A549 (cell line): ENCODE measurements around the gene SPINK13. TPM values are rescaled to one million over a fixed set of nuclear protein-coding genes. Genes with fewer than 3 reads are reported as not detected.
"Not testable (repeated sequence)": the region's sequence is repeated elsewhere in the genome, so short reads cannot be mapped to it uniquely, and the experiment has no call there.

Source experiments
- ATAC-seq, 2 experiments: fragments of 200-7000 bp in 1 of 2; fragments of >200 bp in 1 of 2; cut with Nextera tagmentation in 1 of 2; cut with Tn5 transposase in 1 of 2; 3 replicates each; pipeline versions ENCODE4 v1.8.0 to v1.9.1; 2018 to 2020; ENCODE audit warnings: mild to moderate bottlenecking in 1 of 2, moderate library complexity in 1 of 2
- CTCF ChIA-PET: fragments of 300-600 bp; sonication (Branson Sonifier 250); formaldehyde crosslinking; extraction: SDS; loops from one replicate; lab custom pipeline; 2021; ENCODE audit warnings: antibody characterized with exemption, inconsistent platforms; lab: Yijun Ruan, JAX
- POLR2A ChIA-PET: fragments of 350-600 bp; formaldehyde crosslinking; extraction: SDS; loops from one replicate; lab custom pipeline; 2021; ENCODE audit warnings: antibody characterized with exemption, inconsistent platforms; lab: Yijun Ruan, JAX
- DNase-seq, 2 experiments: peaks; one replicate each; pipeline versions ENCODE4 v3.0.0 to v3.0.0-alpha.2; 2011 to 2016; ENCODE audit warnings: low read depth in 1 of 2, low spot score in 1 of 2
- FAIRE-seq: peaks from 2 replicates; lab custom pipeline; 2011; peaks lifted over from hg19 to GRCh38; lab: Jason Lieb, UNC
- H3K27ac ChIP-seq, 2 experiments: fragments of >200 bp; sonication (Bioruptor Twin); formaldehyde crosslinking; 3 replicates each; pipeline ENCODE4 v1.5.1; 2016 to 2017
- H3K4me1 ChIP-seq: fragments of >200 bp; sonication (Bioruptor Twin); formaldehyde crosslinking; 3 replicates; pipeline ENCODE4 v1.6.1; 2016
- H3K4me2 ChIP-seq: fragments of >200 bp; sonication (Bioruptor Twin); formaldehyde crosslinking; 3 replicates; pipeline ENCODE4 v1.6.1; 2016
- H3K4me3 ChIP-seq: fragments of >200 bp; sonication (Bioruptor Twin); formaldehyde crosslinking; 3 replicates; pipeline ENCODE4 v1.5.1; 2016
- H3K9me3 ChIP-seq: fragments of >200 bp; sonication (Bioruptor Twin); formaldehyde crosslinking; 3 replicates; pipeline ENCODE4 v1.6.1; 2016
- CBX2 ChIP-seq: fragments of 200-600 bp; sonication (generic); IDR thresholded peaks from 2 replicates; pipeline ENCODE4 v1.6.1; 2016; ENCODE audit warnings: low read depth, mild to moderate bottlenecking, borderline replicate concordance
- CEBPB ChIP-seq, 2 experiments: fragments of >200 bp in 1 of 2; sonication (Bioruptor Twin) in 1 of 2; formaldehyde crosslinking in 1 of 2; IDR thresholded peaks; 2 replicates each; pipeline ENCODE4 v1.6.1; 2012 to 2016
- CHD4 ChIP-seq: fragments of 200-600 bp; sonication (generic); IDR thresholded peaks from 2 replicates; pipeline ENCODE4 v1.6.1; 2016; ENCODE audit warnings: antibody characterized with exemption, mild to moderate bottlenecking, borderline replicate concordance
- EHF ChIP-seq: fragments of 250-450 bp; sonication (Bioruptor Pico); IDR thresholded peaks from 2 replicates; pipeline ENCODE4 v1.5.0; 2020; ENCODE audit warnings: mild to moderate bottlenecking
- GATA3 ChIP-seq: IDR thresholded peaks from 2 replicates; pipeline ENCODE4 v1.6.1; 2012; ENCODE audit warnings: borderline replicate concordance
- HEYL ChIP-seq: fragments of 250-450 bp; sonication (Bioruptor Pico); IDR thresholded peaks from 2 replicates; pipeline ENCODE4 v1.8.0; 2021; ENCODE audit warnings: mild to moderate bottlenecking, moderate library complexity
- HOXA7 ChIP-seq: fragments of 250-450 bp; sonication (Bioruptor Pico); IDR thresholded peaks from 2 replicates; pipeline ENCODE4 v1.5.0; 2020; ENCODE audit warnings: mild to moderate bottlenecking, moderate library complexity
- HOXB5 ChIP-seq: fragments of 250-450 bp; sonication (Bioruptor Pico); IDR thresholded peaks from 2 replicates; pipeline ENCODE4 v1.5.0; 2020; ENCODE audit warnings: mild to moderate bottlenecking, moderate library complexity
- JUNB ChIP-seq: fragments of >200 bp; sonication (Bioruptor Twin); formaldehyde crosslinking; IDR thresholded peaks from 2 replicates; pipeline ENCODE4 v1.6.1; 2016
- KDM1A ChIP-seq: fragments of 200-600 bp; sonication (generic); IDR thresholded peaks from 2 replicates; pipeline ENCODE4 v1.6.1; 2016; ENCODE audit warnings: low read depth, mild to moderate bottlenecking
- PHF8 ChIP-seq: fragments of 200-600 bp; sonication (generic); IDR thresholded peaks from 2 replicates; pipeline ENCODE4 v1.6.1; 2016; ENCODE audit warnings: low read depth, mild to moderate bottlenecking, antibody characterized with exemption, moderate library complexity, borderline replicate concordance
- RAD21 ChIP-seq, 2 experiments: fragments of >200 bp in 1 of 2; sonication (Bioruptor Twin) in 1 of 2; formaldehyde crosslinking in 1 of 2; IDR thresholded peaks in 1 of 2; conservative IDR thresholded peaks in 1 of 2; 2 replicates in 1 of 2; 3 replicates in 1 of 2; pipeline ENCODE4 v1.6.1; 2012 to 2018; ENCODE audit warnings: inconsistent platforms in 1 of 2
- RARB ChIP-seq: fragments of 250-450 bp; sonication (Bioruptor Pico); IDR thresholded peaks from 2 replicates; pipeline ENCODE4 v1.8.0; 2021; ENCODE audit warnings: mild to moderate bottlenecking, moderate library complexity
- RFX5 ChIP-seq: fragments of 450-650 bp; IDR thresholded peaks from 2 replicates; pipeline ENCODE4 v1.7.1; 2014; ENCODE audit warnings: antibody characterized with exemption, mild to moderate bottlenecking, moderate library complexity
- SMC3 ChIP-seq: fragments of >200 bp; sonication (Bioruptor Twin); formaldehyde crosslinking; IDR thresholded peaks from 3 replicates; pipeline ENCODE4 v1.6.1; 2018; ENCODE audit warnings: inconsistent platforms
- SREBF2 ChIP-seq: fragments of 450-650 bp; IDR thresholded peaks from 2 replicates; pipeline ENCODE4 v1.6.1; 2014; ENCODE audit warnings: mild to moderate bottlenecking, moderate library complexity
- TP53 ChIP-seq: fragments of 250-450 bp; sonication (Bioruptor Pico); IDR thresholded peaks from 2 replicates; pipeline ENCODE4 v1.5.0; 2021; ENCODE audit warnings: mild to moderate bottlenecking, moderate library complexity
- ZFP36 ChIP-seq: fragments of 450-650 bp; IDR thresholded peaks from 2 replicates; pipeline ENCODE4 v1.6.1; 2014; ENCODE audit warnings: borderline replicate concordance; ENCODE audit not compliant: partially characterized antibody
- ZNF302 ChIP-seq: fragments of 250-450 bp; sonication (Bioruptor Pico); IDR thresholded peaks from 2 replicates; pipeline ENCODE4 v1.9.0; 2021; ENCODE audit warnings: inconsistent platforms, mild to moderate bottlenecking, moderate library complexity
- ZSCAN20 ChIP-seq: fragments of 250-450 bp; sonication (Bioruptor Pico); IDR thresholded peaks from 2 replicates; pipeline ENCODE4 v1.8.0; 2022; ENCODE audit warnings: mild to moderate bottlenecking, moderate library complexity
- WGBS: methylation state at CpG from one replicate; pipeline ENCODE4 v1.1.6; 2017; ENCODE audit errors: missing lambda C conversion rate; 5-methylcytosine and 5-hydroxymethylcytosine counted together
- polyA plus RNA-seq, 4 experiments: library from polyadenylated mRNA; depleted of rRNA in 3 of 4; stranded (reverse); fragments of >200 nt; fragmentation: RNase III in 1 of 4; extraction: RNeasy Plus Mini Kit Qiagen cat#74134 plus additional on column Dnase treatment in 1 of 4; gene quantifications; 2 replicates in 3 of 4; 3 replicates in 1 of 4; pipeline ENCODE4 v1.2.3, GENCODE V29; 2011 to 2017
- TF ChIP-seq, protein P1 (sequence below): fragments of >200 bp; sonication (Bioruptor Twin); formaldehyde crosslinking; IDR thresholded peaks from 3 replicates; pipeline ENCODE4 v1.5.1; 2016
- TF ChIP-seq, protein P2 (sequence below): fragments of >200 bp; sonication (Bioruptor Twin); formaldehyde crosslinking; IDR thresholded peaks from 2 replicates; pipeline ENCODE4 v1.6.1; 2016

The SPINK13 gene
- polyA plus RNA-seq, 2 of the 4 experiments (the other 2 are of a cell fraction): 0.13 TPM; not detected in 1

DNA sequence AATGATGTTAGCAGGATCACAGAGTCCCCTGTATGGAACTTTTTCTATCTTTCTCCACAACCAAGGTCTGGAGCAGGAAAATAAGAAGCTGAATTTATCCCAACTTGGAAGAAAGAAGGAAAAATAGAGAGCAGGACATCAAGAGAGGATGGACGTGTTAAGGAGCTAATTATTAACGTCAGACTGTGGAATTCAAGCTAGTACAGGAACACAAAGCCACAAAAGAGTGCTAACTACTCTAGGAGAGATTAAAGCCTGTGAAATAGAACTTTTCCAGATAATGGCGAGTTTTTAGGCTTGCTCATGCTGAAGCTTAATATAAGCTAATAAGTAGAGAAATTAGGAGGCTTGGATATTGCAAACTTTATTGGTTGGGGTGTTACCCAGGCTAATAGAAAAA lies 632 bp upstream of the SPINK13 start (continued):
- no peak for TF ChIP-seq CHD4
- no peak for TF ChIP-seq SREBF2

DNA sequence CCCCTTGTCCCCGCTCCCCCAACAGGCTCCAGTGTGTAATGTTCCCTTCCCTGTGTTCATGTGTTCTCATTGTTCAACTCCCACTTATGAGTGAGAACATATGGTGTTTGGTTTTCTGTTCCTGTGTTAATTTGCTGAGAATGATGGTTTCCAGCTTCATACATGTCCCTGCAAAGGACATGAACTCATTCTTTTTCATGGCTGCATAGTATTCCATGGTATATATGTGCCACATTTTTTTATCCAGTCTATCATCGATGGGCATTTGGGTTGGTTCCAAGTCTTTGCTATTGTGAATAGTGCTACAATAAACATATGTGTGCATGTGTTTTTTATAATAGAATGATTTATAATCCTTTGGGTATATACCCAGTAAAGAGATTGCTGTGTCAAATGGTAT lies 6.5 kb downstream of the SPINK13 start:
- H3K9me3 ChIP-seq, H3K4me2 ChIP-seq, FAIRE-seq, DNase-seq, H3K27ac ChIP-seq, CTCF ChIA-PET, ATAC-seq, H3K4me3 ChIP-seq, POLR2A ChIA-PET, H3K4me1 ChIP-seq: not testable (repeated sequence)
- WGBS: 11% methylated on average over 2 of the region's 2 CpGs

DNA sequence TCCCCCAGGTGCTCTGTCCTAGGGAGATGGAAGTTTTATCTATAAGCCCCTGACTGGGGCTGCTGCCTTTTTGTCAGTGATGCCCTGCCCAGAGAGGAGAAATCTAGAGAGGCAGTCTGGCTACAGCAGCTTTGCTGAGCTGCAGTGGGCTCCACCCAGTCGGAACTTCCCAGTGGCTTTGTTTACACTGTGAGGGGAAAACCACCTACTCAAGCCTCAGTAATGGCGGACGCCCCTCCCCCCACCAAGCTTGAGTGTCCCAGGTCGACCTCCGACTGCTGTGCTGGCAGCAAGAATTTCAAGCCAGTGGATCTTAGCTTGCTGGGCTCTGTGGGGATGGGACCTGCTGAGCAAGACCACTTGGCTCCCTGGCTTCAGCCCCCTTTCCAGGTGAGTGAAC lies 12.3 kb downstream of the SPINK13 start:
- CTCF ChIA-PET: interaction anchor here (1.8 to 1.9 kb wide), 2 partner anchors 10 to 94 kb away, joined by 4 to 5 read pairs; no protein-coding TSS in a partner anchor
- 0% methylated on average over 3 of the region's 5 CpGs for WGBS
- POLR2A ChIA-PET: not testable (repeated sequence)

DNA sequence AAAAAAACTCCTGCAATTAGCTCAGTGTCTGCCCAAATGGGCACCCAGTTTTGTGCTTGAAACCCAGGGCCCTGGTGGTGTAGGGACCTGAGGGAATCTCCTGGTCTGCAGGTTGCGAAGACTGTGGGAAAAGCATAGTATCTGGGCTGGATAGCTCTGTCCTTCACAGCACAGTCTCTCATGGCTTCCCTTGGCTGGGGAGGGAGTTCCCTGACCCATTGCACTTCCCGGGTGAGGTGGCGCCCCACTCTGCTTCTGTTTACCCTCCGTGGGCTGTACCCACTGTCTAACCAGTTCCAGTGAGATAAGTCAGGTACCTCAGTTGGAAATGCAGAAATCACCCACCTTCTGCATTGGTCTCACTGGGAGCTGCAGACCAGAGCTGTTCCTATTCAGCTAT lies 12.7 kb downstream of the SPINK13 start:
- DNase-seq, ATAC-seq, FAIRE-seq, H3K4me2 ChIP-seq, H3K4me3 ChIP-seq, POLR2A ChIA-PET, H3K9me3 ChIP-seq, H3K27ac ChIP-seq, H3K4me1 ChIP-seq: not testable (repeated sequence)
- WGBS: 36% methylated on average over 4 of the region's 4 CpGs
- CTCF ChIA-PET: interaction anchor here (1.8 to 1.9 kb wide), 2 partner anchors 10 to 94 kb away, joined by 4 to 5 read pairs; no protein-coding TSS in a partner anchor

More for the DNA sequence above, 12.3 kb downstream of the SPINK13 start:
- not testable (repeated sequence) for FAIRE-seq, H3K4me1 ChIP-seq, H3K4me2 ChIP-seq, ATAC-seq, H3K4me3 ChIP-seq, H3K27ac ChIP-seq, H3K9me3 ChIP-seq, DNase-seq

DNA sequence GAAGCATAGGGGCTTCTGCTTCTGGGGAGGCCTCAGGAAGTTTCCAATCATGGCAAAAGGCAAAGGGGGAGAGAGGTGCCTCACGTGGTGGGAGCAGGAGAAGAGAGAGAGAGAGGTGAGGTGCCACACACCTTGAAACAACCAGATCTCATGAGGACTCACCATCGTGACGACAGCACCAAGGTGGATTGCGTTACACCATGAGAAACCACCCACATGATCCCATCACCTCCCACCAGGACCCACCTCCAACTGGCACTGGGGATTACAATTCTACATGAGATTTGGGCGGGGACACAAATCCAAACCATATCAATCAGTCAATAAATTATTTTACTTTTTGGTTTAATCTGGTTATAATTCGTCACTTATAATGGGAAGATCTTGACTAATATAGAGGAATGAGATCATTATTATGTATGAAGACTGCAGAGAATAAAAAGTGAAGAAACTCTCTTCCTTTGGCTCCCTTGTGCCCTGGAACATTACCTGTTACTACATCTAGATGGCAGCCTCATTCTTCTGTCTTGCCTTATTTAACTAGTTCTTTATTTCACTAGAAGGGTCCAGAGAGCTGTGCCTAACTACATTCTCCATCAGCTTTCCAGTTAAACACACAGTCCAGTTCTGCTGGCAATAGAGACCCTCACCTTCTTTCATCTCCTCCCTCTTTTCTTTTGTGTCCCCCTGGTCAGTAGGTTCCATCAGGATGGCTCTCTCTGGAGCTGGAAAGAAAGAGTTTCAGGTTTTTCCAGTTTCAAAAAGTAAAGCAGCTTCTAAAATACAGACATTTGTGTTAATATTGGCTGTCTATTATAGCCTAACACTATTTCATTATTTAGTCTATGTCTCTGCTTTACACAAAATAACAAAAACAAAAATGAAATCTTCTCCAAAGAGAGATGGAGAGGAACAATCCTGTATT lies 21.9 kb downstream of the SPINK13 start:
- POLR2A ChIA-PET: no interaction called here
- WGBS: 8% methylated on average over 6 of the region's 6 CpGs
- CTCF ChIA-PET: interaction anchor here (0.8 to 3.0 kb wide), 6 partner anchors 10 to 445 kb away, joined by 3 to 15 read pairs (median 4); no protein-coding TSS in a partner anchor

DNA sequence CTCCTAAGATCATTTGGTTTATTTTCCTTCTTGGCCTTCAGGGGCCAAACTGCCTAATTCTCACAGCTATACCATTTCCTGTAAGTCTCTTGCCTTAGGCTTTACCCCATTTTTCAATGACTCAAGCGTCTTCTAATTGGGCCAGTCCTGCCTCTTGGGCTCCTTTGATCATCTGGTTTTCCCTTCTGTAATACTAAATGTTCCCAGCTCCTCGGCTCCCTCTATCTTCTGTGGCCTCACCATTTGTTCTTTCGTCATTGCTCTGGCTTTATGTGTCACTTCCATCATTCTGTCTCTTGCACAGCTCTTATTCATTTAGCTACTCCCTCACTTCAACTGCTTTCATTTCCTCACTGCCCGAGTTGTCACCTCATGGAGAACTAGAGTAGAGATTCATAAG lies 29.1 kb downstream of the SPINK13 start:
- ChIA-PET CTCF (no interaction called here), POLR2A (no interaction called here)
- FAIRE-seq (no peak), DNase-seq (no peak), ATAC-seq (no peak)
- 3% methylated on average over 4 of the region's 4 CpGs for WGBS
- Histone ChIP-seq H3K4me3 (no peak overlapping the region), H3K4me2 (no peak overlapping the region), H3K4me1 (no peaks in the 10 kb centered on the region), H3K27ac (no peak overlapping the region), H3K9me3 (no peaks in the 10 kb centered on the region)
- TF ChIP-seq, protein P1, sequence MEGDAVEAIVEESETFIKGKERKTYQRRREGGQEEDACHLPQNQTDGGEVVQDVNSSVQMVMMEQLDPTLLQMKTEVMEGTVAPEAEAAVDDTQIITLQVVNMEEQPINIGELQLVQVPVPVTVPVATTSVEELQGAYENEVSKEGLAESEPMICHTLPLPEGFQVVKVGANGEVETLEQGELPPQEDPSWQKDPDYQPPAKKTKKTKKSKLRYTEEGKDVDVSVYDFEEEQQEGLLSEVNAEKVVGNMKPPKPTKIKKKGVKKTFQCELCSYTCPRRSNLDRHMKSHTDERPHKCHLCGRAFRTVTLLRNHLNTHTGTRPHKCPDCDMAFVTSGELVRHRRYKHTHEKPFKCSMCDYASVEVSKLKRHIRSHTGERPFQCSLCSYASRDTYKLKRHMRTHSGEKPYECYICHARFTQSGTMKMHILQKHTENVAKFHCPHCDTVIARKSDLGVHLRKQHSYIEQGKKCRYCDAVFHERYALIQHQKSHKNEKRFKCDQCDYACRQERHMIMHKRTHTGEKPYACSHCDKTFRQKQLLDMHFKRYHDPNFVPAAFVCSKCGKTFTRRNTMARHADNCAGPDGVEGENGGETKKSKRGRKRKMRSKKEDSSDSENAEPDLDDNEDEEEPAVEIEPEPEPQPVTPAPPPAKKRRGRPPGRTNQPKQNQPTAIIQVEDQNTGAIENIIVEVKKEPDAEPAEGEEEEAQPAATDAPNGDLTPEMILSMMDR: no peak
- TF ChIP-seq ZFP36: no peak
- TF ChIP-seq KDM1A: no peak
- no peak for TF ChIP-seq ZSCAN20 (CRISPR knock-in tag)
- no peak for TF ChIP-seq HOXB5 (CRISPR knock-in tag)
- TF ChIP-seq, protein P2, sequence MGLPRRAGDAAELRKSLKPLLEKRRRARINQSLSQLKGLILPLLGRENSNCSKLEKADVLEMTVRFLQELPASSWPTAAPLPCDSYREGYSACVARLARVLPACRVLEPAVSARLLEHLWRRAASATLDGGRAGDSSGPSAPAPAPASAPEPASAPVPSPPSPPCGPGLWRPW: no peak
- no peak for TF ChIP-seq HEYL (CRISPR knock-in tag)
- TF ChIP-seq PHF8: no peak
- TF ChIP-seq RAD21 (conservative IDR thresholded peaks at IDR 0.05 in 1 of 2, IDR thresholded peaks at IDR 0.05 in 1 of 2): no peak
- no peak for TF ChIP-seq CBX2

More for the DNA sequence above, 21.9 kb downstream of the SPINK13 start:
- no peak overlapping the region for H3K27ac ChIP-seq
- no peak overlapping the region for H3K4me3 ChIP-seq
- ATAC-seq (peak; percentile 54 to 68; a peak in 3 of 6 replicates), DNase-seq (peak in 1 of 2 experiments; percentile 11), FAIRE-seq (no peak)
- no peaks in the 10 kb centered on the region for H3K9me3 ChIP-seq
- no peaks in the 10 kb centered on the region for H3K4me1 ChIP-seq
- H3K4me2 ChIP-seq: no peak overlapping the region
- TF ChIP-seq HOXA7 (CRISPR knock-in tag): no peak
- TF ChIP-seq GATA3: no peak
- TF ChIP-seq JUNB: no peak
- no peak for TF ChIP-seq SMC3
- TF ChIP-seq EHF (CRISPR knock-in tag): no peak
- TF ChIP-seq CEBPB (IDR thresholded peaks at IDR 0.05): no peak
- peak in 1 of 2 experiments; percentile 42; a peak in 1 of 5 replicates for TF ChIP-seq RAD21 (conservative IDR thresholded peaks at IDR 0.05 in 1 of 2, IDR thresholded peaks at IDR 0.05 in 1 of 2)
- TF ChIP-seq RARB (CRISPR knock-in tag): no peak
- no peak for TF ChIP-seq ZNF302 (CRISPR knock-in tag)
- no peak for TF ChIP-seq TP53 (CRISPR knock-in tag)
- TF ChIP-seq, protein P1: peak; percentile 25; the same call in 2 of the 3 replicates
- no peak for TF ChIP-seq HOXB5 (CRISPR knock-in tag)
- TF ChIP-seq RFX5: no peak
